ACC112 (cell line): ENCODE data around the gene ANKRD17.
"Not testable (repeated sequence)": the region's sequence is repeated elsewhere in the genome, so short reads cannot be mapped to it uniquely, and the experiment has no call there.

ENCODE experiments used
- H2AFZ ChIP-seq: fragments of 200-600 bp; sonication (generic); one replicate; pipeline ENCODE4 v1.6.0; 2017; ENCODE audit warnings: antibody characterized with exemption, low read length; ENCODE audit not compliant: unreplicated experiment
- H3K27ac ChIP-seq: fragments of 200-600 bp; sonication (generic); 2 replicates; pipeline ENCODE4 v1.5.1; 2014; ENCODE audit warnings: low read depth, mild to moderate bottlenecking, antibody characterized with exemption, low read length, moderate library complexity
- H3K27me3 ChIP-seq: fragments of 200-600 bp; sonication (generic); 2 replicates; pipeline ENCODE4 v1.6.1; 2014; ENCODE audit warnings: mild to moderate bottlenecking, antibody characterized with exemption, low read length, moderate library complexity, mixed read lengths; ENCODE audit not compliant: insufficient read depth
- H3K36me3 ChIP-seq: fragments of 200-600 bp; sonication (generic); 2 replicates; pipeline ENCODE4 v1.6.1; 2016; ENCODE audit warnings: mild to moderate bottlenecking, antibody characterized with exemption, low read length, moderate library complexity, mixed read lengths; ENCODE audit not compliant: insufficient read depth
- H3K4me1 ChIP-seq: fragments of 200-600 bp; sonication (generic); one replicate; pipeline ENCODE4 v1.6.1; 2016; ENCODE audit warnings: low read length, mixed read lengths; ENCODE audit not compliant: insufficient read depth, unreplicated experiment, control insufficient read depth
- H3K4me3 ChIP-seq: fragments of 200-600 bp; sonication (generic); 2 replicates; pipeline ENCODE4 v1.5.1; 2014; ENCODE audit warnings: mild to moderate bottlenecking, low read depth, low read length
- H3K79me2 ChIP-seq: fragments of 200-600 bp; sonication (generic); one replicate; pipeline ENCODE4 v1.6.0; 2016; ENCODE audit warnings: low read length; ENCODE audit not compliant: control insufficient read depth, unreplicated experiment, insufficient read depth

The ANKRD17 gene

DNA sequence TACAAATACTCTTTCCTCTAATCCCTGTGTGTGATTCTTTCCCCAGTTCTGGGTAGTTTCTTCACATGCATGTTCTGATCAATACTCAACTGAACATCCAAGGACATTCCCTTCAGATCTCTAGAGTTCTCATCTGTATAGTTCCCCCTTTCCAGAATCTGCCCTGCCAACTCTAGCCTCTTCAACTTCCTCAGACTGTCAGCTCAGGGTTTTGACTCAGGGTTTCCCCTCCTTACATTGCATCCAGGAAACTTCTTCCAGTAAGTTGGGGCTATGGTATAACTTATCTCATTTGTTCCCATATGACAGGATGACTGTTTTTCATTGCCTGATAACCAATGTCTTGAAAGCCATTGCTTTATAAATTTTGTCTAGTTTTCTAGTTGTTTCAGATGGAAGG is 14.2 kb upstream of the ANKRD17 start:
- Histone ChIP-seq H3K4me1 (peaks cover 15% of the 10 kb centered on the region), H2AFZ (no peak overlapping the region), H3K4me3 (no peak overlapping the region), H3K27ac (no peak overlapping the region), H3K36me3 (no peaks in the 10 kb centered on the region), H3K27me3 (no peaks in the 10 kb centered on the region), H3K79me2 (no peaks in the 10 kb centered on the region)

DNA sequence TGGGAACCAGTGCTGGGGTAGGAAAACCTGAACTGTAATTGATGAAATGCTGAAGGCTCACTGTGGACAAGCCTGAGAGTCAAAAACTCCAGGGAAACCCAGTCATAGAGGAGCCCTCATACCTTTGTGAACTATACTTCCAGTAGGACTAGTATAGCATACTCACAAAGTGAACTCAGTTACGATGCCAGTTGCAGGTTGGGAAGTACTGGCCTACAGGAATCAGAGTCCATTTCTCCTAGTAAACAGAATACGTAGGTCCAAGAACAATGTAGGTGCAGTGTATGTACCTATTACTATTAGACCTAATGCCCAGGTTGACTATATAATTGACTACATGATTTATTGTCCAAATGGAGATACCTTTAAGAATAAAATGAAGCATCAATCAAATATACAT is 8.5 kb upstream of the ANKRD17 start:
- no peak overlapping the region for H2AFZ ChIP-seq
- H3K4me1 ChIP-seq, result peaks cover 8% of the 10 kb centered on the region
- peaks cover 10% of the 10 kb centered on the region for H3K79me2 ChIP-seq
- H3K4me3 ChIP-seq, result no peak overlapping the region
- no peaks in the 10 kb centered on the region for H3K27me3 ChIP-seq
- H3K36me3 ChIP-seq, result no peaks in the 10 kb centered on the region
- no peak overlapping the region for H3K27ac ChIP-seq

DNA sequence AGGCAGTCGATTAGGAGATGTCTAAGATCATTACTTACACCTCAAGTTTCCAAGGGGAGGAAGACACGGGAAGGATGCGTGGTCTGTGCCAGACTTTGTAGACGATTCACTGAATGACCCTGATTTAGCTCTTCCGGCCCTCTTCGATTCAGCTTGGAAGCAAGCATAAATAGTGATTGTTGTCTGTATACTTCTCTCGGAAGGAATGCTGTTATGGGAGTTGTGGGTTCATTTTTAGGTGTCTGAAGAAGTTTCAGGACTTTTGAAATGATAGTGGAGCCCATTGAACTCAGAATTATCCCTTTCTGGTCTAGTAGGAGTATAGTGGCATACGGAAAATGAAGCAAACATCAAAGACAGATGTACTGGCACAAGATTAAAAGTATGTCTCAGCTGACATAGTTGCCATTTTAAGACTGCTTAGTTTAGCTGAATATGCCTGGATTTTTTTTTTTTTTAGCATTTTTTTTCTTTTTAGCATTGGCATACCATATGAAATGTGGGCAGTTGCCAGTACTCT is 1.0 kb upstream of the ANKRD17 start:
- H3K36me3 ChIP-seq, result 0 out of 2 replicates have a peak, but pooled peaks cover 5% of the 10 kb centered on the region
- H3K27ac ChIP-seq, result peak overlapping the region; percentile 89
- H3K4me1 ChIP-seq, result peaks cover 23% of the 10 kb centered on the region
- peak overlapping the region; percentile 49 for H2AFZ ChIP-seq
- peaks cover 69% of the 10 kb centered on the region for H3K79me2 ChIP-seq
- H3K4me3 ChIP-seq, result peak overlapping the region; percentile 95
- H3K27me3 ChIP-seq, result no peaks in the 10 kb centered on the region

DNA sequence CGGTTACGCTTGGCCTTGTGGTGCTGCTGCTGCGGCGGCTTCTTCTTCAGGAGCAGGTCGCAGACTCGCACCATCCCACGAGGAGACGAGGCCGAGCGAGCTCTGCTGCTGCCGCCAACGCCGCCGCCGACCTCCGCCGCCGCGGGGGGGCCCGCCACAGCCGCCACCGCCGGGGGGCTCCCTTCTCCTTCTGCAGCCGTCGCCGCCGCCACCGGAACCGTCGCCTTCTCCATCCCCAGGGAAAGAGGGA is 237 bp downstream of the ANKRD17 start:
- Histone ChIP-seq H3K79me2 (peaks cover 81% of the 10 kb centered on the region), H3K27me3 (no peaks in the 10 kb centered on the region), H3K4me3 (peak overlapping the region; percentile 95), H3K4me1 (peaks cover 32% of the 10 kb centered on the region), H3K27ac (peak overlapping the region; percentile 89), H3K36me3 (0 out of 2 replicates have a peak, but pooled peaks cover 5% of the 10 kb centered on the region), H2AFZ (peak overlapping the region; percentile 46)

DNA sequence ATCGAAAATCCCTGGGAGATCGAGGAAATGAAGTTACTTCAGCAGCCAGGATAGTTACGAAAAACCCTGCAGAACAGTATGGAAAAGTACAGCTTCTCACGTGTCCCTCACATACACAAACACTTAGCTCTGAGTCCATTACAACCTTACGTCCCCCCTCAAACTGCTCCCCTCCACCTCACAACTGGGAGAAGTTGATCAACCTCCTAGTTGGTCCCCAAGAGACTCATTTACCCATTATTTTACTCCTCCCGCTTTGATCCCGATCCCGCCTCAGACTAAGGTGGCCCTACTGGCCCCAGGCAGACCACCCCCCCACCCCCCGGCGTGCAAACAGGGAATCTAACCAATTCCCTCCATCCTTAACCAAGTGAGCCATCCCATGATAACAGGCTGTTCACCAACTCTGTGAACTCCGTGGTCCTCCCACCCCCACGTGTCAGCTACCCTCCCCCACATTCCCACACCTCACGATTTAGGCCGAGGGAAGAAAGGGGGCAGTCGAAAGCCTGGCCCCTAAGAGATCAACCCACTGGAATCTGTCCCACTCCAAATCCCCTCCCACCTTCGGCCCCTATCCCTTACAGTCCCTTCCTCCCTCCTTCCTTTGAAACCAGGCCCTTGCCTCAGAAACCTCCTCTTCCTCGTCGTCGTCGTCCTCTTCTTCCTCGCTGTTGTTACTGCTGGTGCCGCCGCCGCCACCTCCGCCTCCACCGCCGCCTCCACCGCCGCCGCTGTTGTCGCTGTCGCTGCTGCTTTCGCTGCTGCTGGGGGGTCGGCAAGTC is 755 bp downstream of the ANKRD17 start:
- Histone ChIP-seq H3K36me3 (peaks cover 9% of the 10 kb centered on the region), H2AFZ (peak overlapping the region; percentile 46), H3K4me1 (peaks cover 36% of the 10 kb centered on the region), H3K27me3 (no peaks in the 10 kb centered on the region), H3K79me2 (peaks cover 86% of the 10 kb centered on the region), H3K27ac (peak overlapping the region; percentile 89), H3K4me3 (peak overlapping the region; percentile 95)

DNA sequence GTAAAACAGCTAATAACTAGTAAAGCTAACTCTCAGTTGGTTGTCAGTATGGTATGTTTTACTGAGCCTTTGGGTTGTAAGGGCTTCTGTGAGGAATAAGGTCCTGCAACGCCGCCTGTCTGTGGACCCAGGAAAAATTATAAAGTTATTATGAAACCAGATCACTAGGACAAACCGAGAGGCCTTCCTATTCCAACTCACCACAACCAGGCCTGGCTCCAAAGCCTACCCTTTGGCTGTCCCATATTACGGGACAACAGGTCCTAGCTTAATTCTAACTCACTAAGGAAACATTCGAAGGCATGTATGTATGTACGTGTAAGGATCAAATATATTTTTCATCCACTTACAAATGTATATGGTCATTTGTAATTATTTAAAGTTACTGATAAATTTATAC is 1.4 kb downstream of the ANKRD17 start:
- peaks cover 38% of the 10 kb centered on the region for H3K4me1 ChIP-seq
- H3K79me2 ChIP-seq, result peaks cover 89% of the 10 kb centered on the region
- H2AFZ ChIP-seq, result peak overlapping the region; percentile 29

DNA sequence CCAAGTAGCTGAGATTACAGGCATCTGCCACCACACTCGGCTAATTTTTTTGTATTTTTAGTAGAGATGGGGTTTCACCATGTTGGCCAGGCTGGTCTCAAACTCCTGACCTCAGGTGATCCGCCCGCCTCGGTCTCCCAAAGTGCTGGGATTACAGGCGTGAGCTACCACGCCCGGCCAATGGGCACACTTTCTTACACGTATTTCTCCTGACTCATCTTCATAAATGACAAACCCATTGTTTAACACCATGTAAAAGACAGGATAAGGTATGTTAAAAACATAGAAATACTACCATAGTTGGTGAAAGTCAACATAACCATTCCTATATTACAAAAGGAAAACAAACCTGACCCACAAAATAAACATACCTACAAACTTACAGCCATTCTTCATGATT is 2.8 kb downstream of the ANKRD17 start:
- Histone ChIP-seq H3K4me1 (peaks cover 37% of the 10 kb centered on the region), H3K79me2 (peaks cover 90% of the 10 kb centered on the region), H3K4me3 (peak overlapping the region; percentile 95), H3K36me3 (peaks cover 19% of the 10 kb centered on the region)
- not testable (repeated sequence) for H3K27me3 ChIP-seq, H3K27ac ChIP-seq, H2AFZ ChIP-seq

More for the DNA sequence above, 1.4 kb downstream of the ANKRD17 start:
- Histone ChIP-seq H3K27ac (peak overlapping the region; percentile 89), H3K27me3 (no peaks in the 10 kb centered on the region), H3K36me3 (peaks cover 15% of the 10 kb centered on the region), H3K4me3 (peak overlapping the region; percentile 95)

DNA sequence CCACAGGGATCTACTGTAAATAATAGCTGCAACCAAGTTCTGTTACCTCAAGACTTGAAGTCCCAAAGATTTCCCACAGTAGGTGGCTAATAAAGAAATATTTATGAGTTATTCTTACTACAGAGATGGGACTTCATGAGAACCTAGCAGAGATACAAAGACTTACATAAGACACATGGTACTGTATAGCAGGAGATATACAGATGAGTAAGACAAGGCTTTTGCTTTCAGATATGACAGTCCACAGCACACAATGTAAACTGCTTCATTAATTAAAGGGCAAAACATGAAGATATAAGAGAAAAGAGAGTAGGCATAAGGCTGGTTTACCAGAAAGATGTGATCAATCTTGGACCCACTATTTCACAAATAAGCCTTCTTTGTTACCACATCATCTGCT is 6.6 kb downstream of the ANKRD17 start:
- Histone ChIP-seq H3K79me2 (peaks cover 96% of the 10 kb centered on the region), H3K4me3 (no peak overlapping the region), H3K4me1 (peaks cover 27% of the 10 kb centered on the region), H2AFZ (no peak overlapping the region), H3K27ac (no peak overlapping the region), H3K36me3 (peaks cover 22% of the 10 kb centered on the region), H3K27me3 (no peaks in the 10 kb centered on the region)

DNA sequence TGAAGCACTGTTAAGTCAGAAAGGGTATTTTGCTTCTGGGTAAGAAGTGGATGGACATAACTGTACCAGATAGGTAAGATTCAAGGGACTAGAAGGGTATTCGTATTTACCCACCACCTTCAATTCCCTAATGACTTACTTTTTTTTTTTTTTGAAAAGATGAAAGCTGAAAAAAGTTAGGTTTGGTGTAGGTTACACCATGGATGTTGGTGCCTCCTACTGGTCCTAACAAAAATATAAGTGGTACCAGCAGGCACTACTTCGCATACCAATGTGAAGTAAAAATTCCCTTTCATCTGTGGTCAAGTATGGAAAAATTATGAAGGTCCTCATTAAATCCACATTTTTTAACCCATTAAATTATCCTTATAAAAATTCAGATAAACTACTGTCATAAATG is 7.2 kb downstream of the ANKRD17 start:
- H3K27me3 ChIP-seq, result no peaks in the 10 kb centered on the region
- peaks cover 96% of the 10 kb centered on the region for H3K79me2 ChIP-seq
- H3K27ac ChIP-seq, result no peak overlapping the region
- H3K4me1 ChIP-seq, result peaks cover 27% of the 10 kb centered on the region
- no peak overlapping the region for H3K4me3 ChIP-seq
- no peak overlapping the region for H2AFZ ChIP-seq
- H3K36me3 ChIP-seq, result peaks cover 17% of the 10 kb centered on the region

DNA sequence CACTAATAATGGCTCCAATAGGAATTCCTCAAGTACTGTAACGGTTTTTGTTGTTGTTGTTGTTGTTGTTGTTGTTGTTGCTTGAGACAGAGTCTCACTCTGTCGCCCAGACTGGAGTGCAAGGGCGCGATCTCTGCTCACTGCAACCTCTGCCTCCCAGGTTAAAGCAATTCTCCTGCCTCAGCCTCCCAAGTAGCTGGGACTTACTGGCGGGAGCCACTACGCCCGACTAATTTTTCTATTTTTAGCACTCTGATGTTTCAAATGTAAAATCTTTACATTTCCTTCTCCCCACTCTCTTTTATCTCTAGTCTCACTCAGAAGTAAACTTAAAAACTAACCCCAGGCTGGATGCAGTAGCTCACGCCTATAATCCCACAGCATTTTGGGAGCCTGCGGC is 8.0 kb downstream of the ANKRD17 start:
- H2AFZ ChIP-seq, result no peak overlapping the region
- no peak overlapping the region for H3K4me3 ChIP-seq
- no peaks in the 10 kb centered on the region for H3K27me3 ChIP-seq
- peaks cover 96% of the 10 kb centered on the region for H3K79me2 ChIP-seq
- H3K4me1 ChIP-seq, result peaks cover 22% of the 10 kb centered on the region
- H3K27ac ChIP-seq, result no peak overlapping the region
- H3K36me3 ChIP-seq, result peaks cover 17% of the 10 kb centered on the region

DNA sequence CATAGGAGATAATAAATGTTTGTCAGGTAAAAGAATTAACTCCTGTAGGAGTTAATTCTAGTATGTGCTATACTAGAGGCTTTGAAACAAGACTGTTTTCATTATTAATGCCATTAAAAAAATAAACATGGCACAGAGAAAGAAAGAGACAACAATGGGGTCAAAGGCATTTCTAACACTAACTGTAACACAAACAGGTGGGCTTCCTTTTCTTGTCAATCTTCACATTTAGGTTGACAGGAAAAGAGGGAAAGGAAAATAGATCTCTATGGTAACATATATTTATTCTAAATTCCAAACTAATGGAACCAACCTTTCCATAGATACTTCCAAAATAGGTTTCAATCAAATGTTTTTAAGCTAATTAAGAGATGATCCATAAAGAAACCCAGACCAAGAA is 9.8 kb downstream of the ANKRD17 start:
- Histone ChIP-seq H3K79me2 (peaks cover 95% of the 10 kb centered on the region), H2AFZ (no peak overlapping the region), H3K4me1 (peaks cover 10% of the 10 kb centered on the region), H3K4me3 (no peak overlapping the region), H3K27ac (no peak overlapping the region), H3K36me3 (peaks cover 17% of the 10 kb centered on the region), H3K27me3 (no peaks in the 10 kb centered on the region)
